Measurements from ENCODE around the gene CFAP251. TPM values are rescaled to one million over a fixed set of nuclear protein-coding genes. Genes with fewer than 3 reads are reported as not detected.

The CFAP251 gene
- total and polyA plus RNA-seq, 2 of the 13 experiments (the other 11 are each of a cell fraction or from before 2014, with no cell fraction given), result 0.30 to 0.42 TPM

GRCh38 chr12:121968876-121969275, 50.5 kb downstream of the CFAP251 start:
- Histone ChIP-seq H3K27ac (ENCODE audit: extremely low read length, insufficient read depth, low read length) (no peak overlapping the region), H3K36me3 (replicated peaks in 1 of 2; ENCODE audit: control insufficient read depth in 1 of 2, insufficient read depth in 2 of 2, low read length in 2 of 2) (no peaks in the 10 kb centered on the region), H3K9ac (ENCODE audit: insufficient read depth, low read depth, low read length) (no peak overlapping the region), H4K20me1 (ENCODE audit: insufficient read depth, low read length) (no peaks in the 10 kb centered on the region), H3K27me3 (ENCODE audit: control insufficient read depth in 1 of 2, insufficient read depth in 2 of 2, low read length in 2 of 2) (no peaks in the 10 kb centered on the region; a peak in 1 of 5 replicates), H3K4me1 (ENCODE audit: insufficient read depth, low read length) (peaks cover under 1% of the 10 kb centered on the region; the same call in 1 of the 2 replicates), H2AFZ (ENCODE audit: low read length) (no peak overlapping the region), H3K9me3 (ENCODE audit: low read length) (no peaks in the 10 kb centered on the region), H3K4me3 (replicated peaks in 1 of 3; ENCODE audit: insufficient read depth in 1 of 3, low read depth in 2 of 3, low read length in 3 of 3) (no peak overlapping the region), H3K79me2 (ENCODE audit: insufficient read depth, low read length) (no peaks in the 10 kb centered on the region), H3K4me2 (ENCODE audit: low read depth, low read length) (no peak overlapping the region)
- FAIRE-seq, result no peak
- no peak for ATAC-seq
- CTCF ChIA-PET (ENCODE audit: low intra/inter-chr PET ratio, low total read pairs), result no interaction called here
- no TSS peak for BruUV-seq (replicated peaks)
- intact Hi-C loops (cut with micrococcal nuclease; ENCODE audit: unreplicated experiment) (no loop called here), in situ Hi-C loops (cut with HindIII; ENCODE audit: extremely low pct_ligation_motif_present, low pct_unique_long_range_greater_than_20kb) (no loop called here)
- no peak for TF ChIP-seq CHD2 (IDR thresholded peaks at IDR 0.05; ENCODE audit: low read depth, low read length)
- no peak for TF ChIP-seq ZUFSP (CRISPR knock-in tag; IDR thresholded peaks at IDR 0.05; ENCODE audit: borderline replicate concordance)
- TF ChIP-seq ZBTB4 (CRISPR knock-in tag; IDR thresholded peaks at IDR 0.05; ENCODE audit: borderline replicate concordance), result no peak
- no peak for TF ChIP-seq PLSCR1 (CRISPR knock-in tag; IDR thresholded peaks at IDR 0.05; ENCODE audit: borderline replicate concordance)
- TF ChIP-seq JARID2 (CRISPR knock-in tag; IDR thresholded peaks at IDR 0.05; ENCODE audit: insufficient replicate concordance), result no peak
- no peak for TF ChIP-seq ZNF616 (CRISPR knock-in tag; IDR thresholded peaks at IDR 0.05; ENCODE audit: low read depth)
- TF ChIP-seq YY1 (IDR thresholded peaks at IDR 0.05; ENCODE audit: insufficient read depth, insufficient replicate concordance, low read depth, low read length), result no peak
- no peak for TF ChIP-seq XRCC5 (optimal IDR thresholded peaks at IDR 0.05; ENCODE audit: low read length)
- no peak for TF ChIP-seq ZNF781 (CRISPR knock-in tag; IDR thresholded peaks at IDR 0.05; ENCODE audit: borderline replicate concordance, not compliant biosample characterization)
- no peak for TF ChIP-seq ZNF432 (CRISPR knock-in tag; IDR thresholded peaks at IDR 0.05; ENCODE audit: borderline replicate concordance)
- POLR2A ChIA-PET, result no interaction called here
- 74% methylated on average over 10 of the region's 10 CpGs for WGBS (ENCODE audit: low lambda C conversion rate)
- no peak for DNase-seq (ENCODE audit: low spot score)
